Suppressor macrophage treated with lipopolysaccharide for 1 hour (primary cell): ENCODE measurements around the gene CAMK1D.
"Not testable (repeated sequence)": the region's sequence is repeated elsewhere in the genome, so short reads cannot be mapped to it uniquely, and the experiment has no call there.

Source experiments
- DNase-seq, 3 donors: peaks; one replicate each; pipeline ENCODE4 v3.0.0-alpha.2; 2020 to 2022

The CAMK1D gene

DNA sequence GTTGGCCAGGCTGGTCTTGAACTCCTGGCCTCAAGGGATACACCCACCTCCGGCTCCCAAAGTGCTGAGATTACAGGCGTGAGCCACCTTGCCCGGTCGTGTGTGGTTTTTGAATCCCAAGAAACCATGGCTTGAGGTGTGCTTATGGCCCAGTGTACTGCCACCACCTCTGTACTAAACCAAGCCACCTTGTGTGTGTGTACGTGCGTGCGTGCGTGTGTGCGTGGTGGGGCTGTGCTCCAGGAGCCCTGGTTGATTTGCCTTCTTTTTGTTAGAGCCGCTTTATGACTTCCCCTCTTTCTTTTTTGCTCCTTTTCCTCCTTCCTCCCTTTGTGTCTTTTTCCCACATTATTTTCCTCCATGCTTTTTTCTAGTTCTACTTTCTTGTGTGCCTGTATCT lies 121.4 kb downstream of the CAMK1D start:
- DNase-seq: no peak

DNA sequence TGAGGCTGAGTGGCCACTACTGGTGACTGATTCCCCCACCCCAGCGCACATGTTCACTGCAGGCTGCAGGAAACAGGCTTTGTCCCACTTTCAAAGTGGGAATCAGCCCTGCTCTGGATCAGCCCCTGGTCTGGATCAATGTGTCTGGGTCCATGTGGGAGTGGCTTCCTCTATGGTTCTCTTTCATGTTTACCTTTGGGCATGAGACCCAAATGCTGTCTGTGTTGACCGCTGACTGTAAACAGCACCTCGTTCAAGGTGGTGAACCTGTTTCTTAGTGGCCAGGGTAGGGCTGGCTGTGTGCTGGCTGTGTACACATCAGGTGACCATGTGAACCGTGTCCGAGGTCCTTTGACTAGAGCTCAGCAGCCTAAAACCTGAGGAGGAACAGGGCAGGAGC lies 121.8 kb downstream of the CAMK1D start:
- no peak for DNase-seq

DNA sequence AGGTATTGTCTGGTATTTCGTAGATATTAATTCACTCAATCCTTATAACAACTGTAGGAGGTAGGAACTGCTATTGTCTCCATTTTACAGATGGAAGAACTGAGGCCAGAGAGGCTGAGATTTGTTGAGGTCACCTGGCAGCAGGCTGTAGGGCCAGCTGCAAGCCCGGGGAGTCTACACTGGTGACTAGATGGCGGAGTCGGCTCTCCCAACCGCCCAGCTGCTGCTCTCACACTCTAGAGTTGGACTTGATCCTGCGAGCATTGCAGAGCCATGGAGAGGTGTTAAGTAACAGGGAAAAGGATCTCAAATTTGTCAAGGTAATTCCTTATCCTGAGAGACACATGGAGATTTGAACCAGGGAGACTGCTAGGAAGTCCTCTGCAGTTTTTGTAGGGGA lies 124.1 kb downstream of the CAMK1D start:
- DNase-seq: no peak

DNA sequence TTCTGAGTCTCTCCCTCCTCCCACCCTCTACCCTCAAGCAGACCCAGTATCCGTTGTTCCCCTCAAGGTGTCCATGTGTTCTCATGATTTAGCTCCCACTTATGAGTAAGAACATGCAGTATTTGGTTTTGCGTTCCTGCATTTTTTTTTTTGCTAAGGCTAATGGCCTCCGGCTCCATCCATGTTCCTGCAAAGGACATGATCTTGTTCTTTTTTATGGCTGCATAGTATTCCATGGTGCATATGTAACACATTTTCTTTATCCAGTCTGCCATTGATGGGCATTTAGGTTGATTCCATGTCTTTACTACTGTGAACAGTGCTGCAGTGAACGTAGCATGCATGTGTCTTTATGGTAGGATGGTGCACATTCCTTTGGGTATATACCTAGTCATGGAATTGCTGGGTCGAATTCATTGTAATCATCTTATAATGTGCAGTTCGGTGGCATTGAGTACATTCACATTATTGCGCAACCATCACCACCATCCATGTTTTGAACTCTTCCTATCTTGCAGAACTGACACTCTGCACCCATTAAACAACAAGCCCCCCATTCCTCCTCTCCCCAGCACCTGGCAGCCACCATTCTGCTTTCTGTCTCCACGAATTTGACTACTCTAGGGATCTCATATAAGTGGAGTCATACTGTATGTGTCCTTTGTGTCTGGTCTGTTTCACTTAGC lies 125.5 kb downstream of the CAMK1D start:
- DNase-seq: no peak

DNA sequence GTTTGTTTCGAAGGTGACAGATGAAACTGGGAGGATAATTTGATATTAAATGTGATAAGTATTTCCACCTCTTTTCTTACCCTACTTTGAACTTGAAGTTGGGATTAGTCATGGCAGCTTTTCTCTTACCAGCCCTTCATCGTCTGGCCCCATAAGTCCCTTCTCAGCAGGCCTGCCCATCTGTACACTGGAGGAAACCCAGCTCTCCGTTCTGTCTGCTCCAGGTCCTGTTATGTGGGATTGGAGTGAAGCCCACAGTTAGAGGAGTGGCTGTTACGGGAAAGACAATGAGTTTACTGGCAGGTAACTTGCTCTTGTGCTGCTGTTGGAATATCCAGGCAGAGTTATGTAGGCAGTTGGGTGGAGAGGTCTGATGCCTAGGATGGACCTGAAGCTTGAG lies 127.3 kb downstream of the CAMK1D start:
- DNase-seq: no peak

DNA sequence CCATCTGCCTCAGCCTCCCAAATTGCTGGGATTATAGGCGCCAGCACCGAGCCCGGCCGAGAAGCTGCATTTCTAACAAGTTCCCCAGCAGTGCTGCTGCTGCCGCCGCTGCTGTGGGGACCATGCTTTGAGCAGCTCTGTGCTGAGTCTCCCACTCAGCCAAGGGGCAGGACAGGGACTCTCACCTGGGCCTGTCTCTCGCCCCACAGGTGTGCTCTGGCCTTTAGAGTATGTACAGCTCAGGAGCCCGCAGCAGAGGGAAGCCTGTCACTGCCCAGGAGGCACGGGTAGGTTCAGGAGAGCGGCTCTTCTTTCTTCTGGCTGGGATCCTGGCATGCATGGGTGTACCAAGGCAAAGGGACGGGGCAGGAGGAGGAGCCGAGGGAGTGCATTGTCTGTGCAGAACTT lies 130.1 kb downstream of the CAMK1D start:
- DNase-seq: no peak

DNA sequence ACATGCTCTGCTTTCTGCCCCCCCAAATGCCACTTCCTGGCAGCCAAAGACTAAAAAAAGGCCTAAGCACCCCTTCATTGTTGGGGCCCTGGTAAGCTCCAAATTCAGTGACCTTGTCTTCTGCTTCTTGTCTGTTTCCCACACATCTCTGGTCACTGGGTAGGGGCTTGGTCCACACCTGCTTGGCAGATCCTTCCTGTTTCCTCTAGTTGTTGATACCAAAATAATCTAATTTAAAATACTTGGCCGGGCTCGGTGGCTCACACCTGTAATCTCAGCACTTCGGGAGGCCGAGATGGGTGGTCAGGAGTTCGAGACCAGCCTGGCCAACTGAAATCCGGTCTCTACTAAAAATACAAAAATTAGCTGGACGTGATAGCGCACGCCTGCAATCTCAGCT lies 130.6 kb downstream of the CAMK1D start:
- DNase-seq: no peak

DNA sequence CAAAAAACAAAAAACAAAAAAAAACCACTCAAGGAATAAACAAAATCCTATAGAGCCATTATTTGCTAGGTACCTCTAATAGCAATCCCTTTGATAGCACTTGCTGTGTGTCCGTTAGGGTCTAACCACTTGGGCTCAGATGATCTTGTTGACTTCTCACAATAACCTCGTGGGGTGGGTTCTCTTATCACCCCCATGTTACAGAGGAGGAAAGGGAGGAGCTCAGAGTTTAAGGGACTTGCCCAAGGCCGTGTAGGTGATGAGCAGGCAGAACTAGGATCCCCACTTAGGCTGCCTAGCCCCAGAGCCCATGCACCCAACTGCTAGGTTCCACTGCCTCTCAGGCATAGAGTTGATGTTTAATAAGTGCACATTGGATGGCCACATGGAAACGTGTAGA lies 131.1 kb downstream of the CAMK1D start:
- DNase-seq: no peak

DNA sequence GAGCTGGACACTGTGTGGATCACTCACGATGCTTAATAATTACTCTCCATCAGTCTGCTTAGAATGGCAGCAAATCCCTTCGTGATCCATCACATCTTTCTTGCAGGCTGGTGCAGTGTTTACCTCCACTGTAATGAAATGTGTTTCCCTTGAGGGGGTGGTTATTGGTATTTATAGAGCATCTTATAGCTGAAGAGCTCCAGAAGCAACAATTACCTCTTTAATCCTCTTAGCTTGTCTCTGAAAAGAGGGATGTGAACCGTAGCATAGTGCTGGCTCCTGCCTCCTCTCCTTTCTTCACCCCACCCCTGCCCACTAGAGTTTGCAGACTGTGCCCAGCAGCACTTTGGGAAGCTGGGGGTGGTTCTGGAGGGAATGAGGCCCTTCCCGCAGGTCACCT lies 132.6 kb downstream of the CAMK1D start:
- no peak for DNase-seq

DNA sequence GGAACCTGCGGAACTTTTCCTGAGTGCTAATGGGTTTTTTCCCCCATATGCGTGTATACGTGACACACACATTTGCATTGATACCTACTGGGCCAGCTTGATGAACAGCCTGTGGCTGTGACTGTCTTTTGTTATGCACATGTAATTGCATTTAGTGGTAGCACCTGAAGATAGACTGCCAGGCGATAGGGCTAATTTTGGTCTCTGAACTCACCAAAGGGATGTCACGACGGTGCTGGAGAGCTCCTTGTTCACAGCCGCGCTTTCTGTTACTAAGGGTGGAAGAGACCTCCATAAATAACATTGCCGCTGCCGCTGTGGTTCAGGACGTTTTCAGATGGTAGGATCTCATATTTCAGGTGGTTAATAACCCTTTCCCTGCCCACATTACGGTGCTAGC lies 133.2 kb downstream of the CAMK1D start:
- DNase-seq: no peak

DNA sequence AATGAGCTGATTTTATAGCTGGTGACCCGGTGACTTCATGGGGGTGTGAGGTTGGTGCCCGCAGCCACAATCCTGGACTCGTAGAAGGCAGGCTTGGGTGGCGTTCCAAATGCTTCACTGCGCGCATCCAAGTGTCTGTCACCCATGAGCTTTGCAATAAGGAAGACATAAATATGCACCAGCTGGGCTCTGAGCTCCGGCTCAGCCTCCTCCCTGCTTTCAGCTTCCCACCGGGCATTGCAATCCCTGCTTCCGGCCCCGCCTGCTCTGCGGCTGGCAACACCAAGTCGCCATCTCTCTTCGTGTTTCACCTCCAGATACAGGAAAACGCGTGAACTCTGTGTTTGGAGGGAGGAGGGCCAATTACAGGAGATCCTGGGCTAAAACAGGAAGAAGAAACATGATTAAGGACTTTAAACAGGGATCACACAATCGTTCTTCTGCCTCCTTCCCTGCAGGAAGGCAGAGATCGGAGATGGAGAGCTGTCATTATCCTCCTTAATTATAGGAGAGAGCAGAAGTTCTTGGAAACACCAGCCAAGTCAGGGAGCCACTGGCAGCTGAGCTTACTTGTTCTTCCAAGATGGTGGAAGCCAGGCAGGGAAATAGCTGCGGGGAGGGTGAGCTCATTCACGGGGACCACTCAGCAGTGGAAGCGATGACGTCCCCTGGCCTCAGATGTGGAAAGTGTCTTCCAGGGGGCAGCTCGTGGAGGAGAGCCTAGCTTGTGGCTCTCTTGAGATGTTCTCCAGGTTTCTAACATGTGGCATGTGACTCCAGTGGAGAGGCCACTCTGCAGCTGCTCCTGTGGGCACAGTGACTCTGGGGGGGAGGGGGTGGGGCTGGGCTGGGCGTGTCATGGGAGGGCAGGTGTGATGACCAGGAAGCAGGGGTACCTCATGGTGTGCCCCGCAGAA lies 134.9 kb downstream of the CAMK1D start:
- DNase-seq: no peak

DNA sequence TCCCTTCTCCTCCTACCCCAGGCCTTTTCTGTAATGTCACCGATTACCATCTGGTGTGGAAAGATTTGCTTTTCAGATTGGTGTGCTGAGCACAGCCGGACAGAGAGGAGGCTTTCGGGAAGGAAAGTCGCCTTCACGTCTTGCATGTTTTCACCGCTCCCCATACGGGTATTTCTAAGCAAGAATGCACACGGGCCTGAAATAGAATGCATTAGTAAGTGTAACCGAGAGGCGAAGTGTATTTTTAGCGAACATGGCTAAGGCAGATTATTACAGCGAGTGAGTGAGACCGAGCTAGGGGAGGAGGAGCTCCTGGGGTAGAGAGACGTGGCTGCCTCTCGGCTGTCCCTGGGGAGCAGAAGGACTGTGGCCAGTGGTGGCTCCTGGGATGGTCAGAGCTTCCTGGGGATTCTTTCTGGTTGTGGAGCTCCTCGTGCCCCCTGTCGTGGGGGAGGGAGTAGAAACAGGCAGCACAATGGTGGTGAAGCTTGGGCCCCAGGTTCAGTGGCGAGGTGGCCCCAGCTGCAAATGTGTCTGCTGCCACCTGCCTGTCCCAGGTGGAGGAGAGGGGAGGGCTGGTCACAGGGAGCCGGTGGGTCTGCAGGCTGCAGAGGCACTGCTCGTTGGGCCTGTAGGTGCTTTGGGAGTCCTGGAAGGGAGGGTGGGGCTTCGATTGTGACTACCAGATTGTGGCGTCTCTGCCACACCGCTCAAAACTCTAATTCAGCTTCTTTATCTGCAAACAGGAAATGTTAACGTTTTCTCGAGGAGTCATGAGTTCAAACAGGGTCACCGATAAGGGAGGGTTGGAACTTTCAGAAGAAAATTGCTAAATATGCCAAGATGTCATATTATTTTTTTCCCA lies 135.8 kb downstream of the CAMK1D start:
- no peak for DNase-seq

DNA sequence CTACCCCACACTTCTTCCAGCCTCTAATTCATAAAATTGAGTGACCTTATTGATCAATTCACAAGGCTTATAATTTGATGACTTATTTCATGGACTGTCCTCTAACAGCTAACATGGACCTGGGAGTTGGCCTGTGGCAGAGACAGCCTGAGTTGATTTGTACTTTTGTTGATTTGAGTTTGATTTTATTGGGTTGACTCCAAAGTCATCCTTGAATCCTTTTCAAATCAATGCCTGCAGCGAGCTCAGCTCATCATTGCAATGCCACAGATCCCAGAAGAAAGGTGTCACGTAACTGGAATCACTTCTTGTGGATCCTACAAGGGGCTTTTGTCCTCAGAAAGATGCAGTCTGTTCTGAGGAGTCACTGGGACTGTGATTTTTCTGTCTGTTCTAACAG lies 138.0 kb downstream of the CAMK1D start:
- no peak for DNase-seq

DNA sequence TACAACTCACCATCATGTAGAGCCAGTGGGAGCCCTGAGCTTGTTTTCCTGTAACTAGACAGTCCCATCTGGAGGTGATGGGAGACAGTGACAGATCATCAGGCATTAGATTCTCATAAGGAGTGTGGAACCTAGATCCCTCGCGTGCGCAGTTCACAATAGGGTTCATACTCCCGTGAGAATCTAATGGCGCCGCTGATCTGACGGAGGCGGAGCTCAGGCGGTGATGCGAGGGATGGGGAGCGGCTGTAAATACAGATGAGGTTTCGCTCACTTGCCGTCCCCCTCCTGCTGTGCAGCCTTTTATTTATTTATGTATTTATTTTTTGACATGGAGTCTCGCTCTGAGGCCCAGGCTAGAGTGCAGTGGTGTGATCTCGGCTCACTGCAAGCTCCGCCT lies 139.3 kb downstream of the CAMK1D start:
- no peak for DNase-seq

DNA sequence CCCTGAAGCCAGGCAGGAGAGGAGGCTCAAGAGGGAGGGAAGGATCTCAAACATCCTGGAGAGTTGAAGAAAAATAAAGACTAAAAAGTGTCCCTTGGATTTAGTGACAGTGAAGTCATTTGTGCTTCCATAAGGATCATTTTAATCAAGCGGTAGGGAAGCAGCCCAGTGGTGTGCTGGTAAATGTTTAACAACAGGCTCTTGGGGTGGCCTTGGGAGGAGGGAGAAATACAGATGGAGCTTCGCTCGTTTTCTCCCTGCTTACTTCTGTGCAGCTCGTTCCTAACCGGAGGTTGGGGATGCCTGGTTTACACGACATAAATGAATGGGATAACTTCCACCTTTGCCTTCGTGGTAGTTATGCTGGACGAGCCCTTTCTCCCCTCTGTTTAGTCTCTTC lies 140.0 kb downstream of the CAMK1D start:
- DNase-seq: no peak

DNA sequence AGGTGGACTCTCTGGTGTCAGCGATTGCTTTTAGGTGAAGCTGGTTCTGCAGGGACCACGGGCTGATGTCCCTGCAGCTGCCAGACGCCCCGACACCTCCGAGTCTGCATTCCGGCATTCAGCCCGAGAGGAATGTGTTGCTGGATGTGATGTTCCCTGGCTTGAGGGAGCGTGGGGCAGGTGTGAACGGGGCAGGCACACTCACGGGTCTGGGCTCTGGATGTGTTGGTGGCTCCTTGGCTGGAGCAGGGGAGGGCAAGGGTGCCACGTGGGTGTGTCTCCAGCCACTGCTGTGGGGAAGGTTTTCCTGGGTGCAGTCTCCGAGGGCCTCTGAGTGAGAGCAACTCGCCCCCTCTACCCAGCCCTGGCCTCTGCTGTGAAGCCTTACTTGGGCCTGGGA lies 140.5 kb downstream of the CAMK1D start:
- no peak for DNase-seq

DNA sequence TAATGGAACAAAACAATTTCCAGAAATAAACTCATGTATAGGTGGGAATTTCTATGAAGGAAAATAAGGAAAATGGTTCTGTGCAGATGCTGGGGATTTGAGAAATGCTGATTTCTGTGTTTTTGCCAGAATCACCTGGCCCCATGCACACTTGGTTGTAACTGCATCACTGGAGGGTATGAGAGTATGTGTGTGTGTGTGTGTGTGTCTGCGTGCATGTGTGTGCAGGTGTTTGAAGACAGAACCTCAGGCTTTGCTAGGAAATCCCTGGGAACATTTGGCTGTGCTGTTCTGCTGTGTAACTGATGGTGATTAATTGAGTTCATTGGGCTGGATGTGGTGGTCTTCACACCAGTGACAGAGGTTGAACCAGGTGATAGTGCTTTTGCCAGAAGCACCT lies 141.6 kb downstream of the CAMK1D start:
- no peak for DNase-seq

DNA sequence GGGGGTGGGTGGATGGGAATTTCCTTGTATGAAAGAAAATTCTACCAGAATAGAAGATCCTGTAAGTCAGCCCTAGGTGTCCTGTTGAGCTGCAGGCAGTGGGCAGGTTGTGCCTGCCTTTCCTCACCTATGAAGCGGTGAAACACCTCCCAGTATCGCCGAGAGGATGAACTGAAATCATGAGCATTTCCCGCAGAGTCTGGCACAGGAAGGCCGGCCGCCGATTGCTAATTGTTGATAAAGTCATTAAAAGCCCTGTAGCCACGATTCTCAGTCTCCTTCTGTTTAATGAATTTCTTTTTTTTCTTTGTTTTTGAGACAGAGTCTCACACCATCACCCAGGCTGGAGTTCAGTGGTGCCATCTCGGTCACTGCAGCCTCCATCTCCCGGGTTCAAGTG lies 142.1 kb downstream of the CAMK1D start:
- no peak for DNase-seq

DNA sequence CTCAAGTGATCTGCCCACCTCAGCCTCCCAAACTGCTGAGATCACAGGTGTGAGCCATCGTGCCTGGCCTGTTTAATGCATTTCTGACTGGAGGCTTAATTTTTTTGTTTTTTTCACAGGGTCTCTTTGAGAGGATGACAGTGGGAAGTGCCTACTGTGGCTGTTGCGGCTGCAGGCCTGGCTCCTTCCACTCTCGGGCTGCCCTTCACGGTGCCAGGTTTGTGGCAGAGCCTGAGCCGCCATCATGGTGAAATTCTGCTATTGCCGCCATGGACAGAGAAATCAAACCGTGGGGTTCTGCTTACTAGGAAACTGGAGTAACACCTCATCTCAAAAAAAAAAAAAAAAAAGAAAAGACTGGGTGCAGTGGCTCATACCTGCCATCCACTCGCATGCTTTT lies 142.7 kb downstream of the CAMK1D start:
- DNase-seq: no peak

DNA sequence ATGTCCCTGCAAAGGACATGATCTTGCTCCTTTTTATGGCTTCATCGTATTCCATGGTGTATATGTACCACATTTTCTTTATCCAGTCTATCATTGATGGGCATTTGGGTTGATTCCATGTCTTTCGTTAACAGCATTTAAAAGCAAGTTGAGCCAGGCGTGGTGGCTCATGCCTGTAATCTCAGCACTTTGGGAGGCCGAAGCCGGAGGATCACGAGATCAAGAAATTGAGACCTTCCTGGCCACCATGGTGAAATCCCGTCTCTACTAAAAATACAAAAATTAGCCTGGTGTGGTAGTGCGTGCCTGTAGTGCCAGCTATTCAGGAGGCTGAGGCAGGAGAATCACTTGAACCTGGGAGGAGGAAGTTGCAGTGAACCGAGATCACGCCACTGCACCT lies 147.7 kb downstream of the CAMK1D start:
- DNase-seq: not testable (repeated sequence)

DNA sequence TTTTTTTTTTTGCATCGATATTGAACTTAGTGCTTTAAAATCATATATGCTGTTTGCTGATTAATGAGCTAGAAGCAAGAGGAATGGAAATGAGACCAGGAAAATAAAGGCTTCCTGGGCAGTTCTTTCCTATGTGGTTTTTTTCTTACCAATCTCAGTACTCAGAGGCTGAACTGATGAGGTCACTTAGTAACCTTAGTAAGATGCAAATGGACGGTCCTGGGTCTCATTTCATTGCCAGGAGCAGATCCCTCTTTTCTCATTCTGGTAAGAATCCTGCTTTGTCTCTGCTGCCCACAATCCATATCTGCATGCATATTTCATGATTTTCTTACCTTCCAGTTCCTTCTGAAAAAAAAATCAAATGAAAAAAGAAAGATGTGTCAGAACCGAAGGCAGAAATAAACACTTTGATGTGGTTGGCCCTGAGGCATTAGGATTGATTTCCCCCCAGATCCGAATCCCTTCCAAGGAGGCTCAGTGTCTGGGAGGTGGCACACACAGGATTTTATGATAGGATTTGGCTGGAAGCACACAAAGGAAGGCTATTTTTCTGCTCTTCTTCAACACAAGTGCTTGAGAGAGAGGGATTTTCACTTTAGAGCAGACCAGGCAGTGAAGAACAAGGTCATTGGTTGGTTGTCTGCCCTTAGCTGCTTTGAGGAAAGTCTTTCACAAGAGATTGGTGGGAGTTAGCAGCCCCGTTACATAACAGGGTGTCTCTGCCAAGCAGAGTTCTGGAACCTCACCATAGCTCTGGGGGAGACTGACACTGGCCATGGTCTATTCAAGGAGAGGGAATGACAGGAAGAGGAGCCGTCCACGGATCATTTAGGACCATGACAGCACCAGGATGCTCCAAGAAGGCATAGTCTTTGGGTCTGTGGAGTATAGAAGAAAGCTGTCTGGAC lies 150.0 kb downstream of the CAMK1D start:
- DNase-seq: no peak
